HCT116 (cell line): ENCODE results near the gene TMEM51. TPM values are rescaled to one million over a fixed set of nuclear protein-coding genes. Genes with fewer than 3 reads are reported as not detected.

Source experiments
- ATAC-seq: fragments of 200-7000 bp; cut with Tn5 transposase; 2 replicates; pipeline ENCODE4 v1.9.1; 2020; ENCODE audit warnings: mild to moderate bottlenecking, moderate library complexity
- BruUV-seq: library from RNA; stranded (reverse); fragments of 400-500 nt; replicated peaks from 2 replicates; lab custom pipeline; 2021; lab: Mats Ljungman, UMichigan
- CTCF ChIA-PET: fragments of 300-600 bp; sonication (Branson Sonifier 250); formaldehyde crosslinking; loops from one replicate; lab custom pipeline; 2021; ENCODE audit warnings: antibody characterized with exemption; lab: Charles Lee
- POLR2A ChIA-PET: fragments of 300-600, 350-600 bp; sonication (Branson Sonifier 250); formaldehyde crosslinking; loops from one replicate; lab custom pipeline; 2021; ENCODE audit warnings: antibody characterized with exemption; lab: Charles Lee
- RAD21 ChIA-PET, 2 experiments: fragments of 300-600 bp; sonication (Branson Sonifier 250); formaldehyde crosslinking; loops; one replicate each; lab custom pipeline; 2023; ENCODE audit warnings: low total read pairs in 2 of 2; ENCODE audit not compliant: uncharacterized antibody in 2 of 2, unreplicated experiment in 2 of 2, low non-redundant PET in 1 of 2; lab: Charles Lee
- DNase-seq: peaks from one replicate; pipeline ENCODE4 v3.0.0-alpha.2; 2010; ENCODE audit warnings: low read depth, low spot score
- H2AFZ ChIP-seq: fragments of 200-600 bp; shearing (Covaris generic), sonication (generic); 2 replicates; pipeline ENCODE4 v1.6.1; 2017; ENCODE audit warnings: low read depth, mixed run types, mixed read lengths, antibody characterized with exemption, low read length; ENCODE audit not compliant: poor library complexity, severe bottlenecking
- H3K27ac ChIP-seq: 2 replicates; pipeline ENCODE4 v1.5.1; 2012; ENCODE audit warnings: low read depth, low read length
- H3K27me3 ChIP-seq: fragments of 200-600 bp; sonication (generic); 2 replicates; pipeline ENCODE4 v1.6.1; 2016; ENCODE audit warnings: mixed run types, low read length, mixed read lengths; ENCODE audit not compliant: insufficient read depth
- H3K36me3 ChIP-seq, 2 experiments: fragments of 200-500 bp in 1 of 2; fragments of 200-600 bp in 1 of 2; sonication (Bioruptor generic) in 1 of 2; sonication (generic) in 1 of 2; 2 replicates each; pipeline versions ENCODE4 v1.5.1 to v1.6.1; 2014 to 2016; ENCODE audit warnings: low read length in 2 of 2, inconsistent platforms in 1 of 2, mixed read lengths in 1 of 2, mixed run types in 1 of 2; ENCODE audit not compliant: insufficient read depth in 2 of 2, control insufficient read depth in 1 of 2
- H3K4me1 ChIP-seq, 2 experiments: fragments of 200-600 bp in 1 of 2; sonication (generic) in 1 of 2; 2 replicates each; pipeline versions ENCODE4 v1.5.1 to v1.6.1; 2012 to 2017; ENCODE audit warnings: low read length in 2 of 2, inconsistent platforms in 1 of 2, mild to moderate bottlenecking in 1 of 2, mixed read lengths in 1 of 2, mixed run types in 1 of 2, moderate library complexity in 1 of 2; ENCODE audit not compliant: insufficient read depth in 2 of 2, control insufficient read depth in 1 of 2
- H3K4me2 ChIP-seq: fragments of 200-600 bp; sonication (generic); 2 replicates; pipeline ENCODE4 v1.6.1; 2017; ENCODE audit warnings: mixed run types, low read length, mixed read lengths
- H3K4me3 ChIP-seq, 2 experiments: fragments of 200-600 bp in 1 of 2; sonication (generic) in 1 of 2; replicated peaks in 1 of 2; 2 replicates each; pipeline ENCODE4 v1.5.1; 2011 to 2016; ENCODE audit warnings: low read length in 2 of 2, control low read depth in 1 of 2, low read depth in 1 of 2, mild to moderate bottlenecking in 1 of 2, mixed read lengths in 1 of 2, mixed run types in 1 of 2
- H3K79me2 ChIP-seq: fragments of 200-600 bp; sonication (generic); 2 replicates; pipeline ENCODE4 v1.6.1; 2017; ENCODE audit warnings: mild to moderate bottlenecking, mixed run types, low read length, moderate library complexity, mixed read lengths; ENCODE audit not compliant: insufficient read depth
- H3K9ac ChIP-seq: fragments of 200-600 bp; sonication (generic); 2 replicates; pipeline ENCODE4 v1.6.1; 2016; ENCODE audit warnings: low read length, mixed read lengths
- H3K9me2 ChIP-seq: fragments of 200-600 bp; sonication (generic), shearing (Covaris generic); 2 replicates; pipeline ENCODE4 v1.6.1; 2017; ENCODE audit warnings: mixed run types, mild to moderate bottlenecking, moderate library complexity; ENCODE audit not compliant: insufficient read depth
- H3K9me3 ChIP-seq, 2 experiments: fragments of 200-500 bp in 1 of 2; fragments of 200-600 bp in 1 of 2; sonication (Bioruptor generic) in 1 of 2; sonication (generic) in 1 of 2; 2 replicates each; pipeline ENCODE4 v1.6.1; 2014 to 2017; ENCODE audit warnings: low read length in 2 of 2, mixed read lengths in 2 of 2, inconsistent platforms in 1 of 2, low read depth in 1 of 2, mild to moderate bottlenecking in 1 of 2, mixed run types in 1 of 2, moderate library complexity in 1 of 2; ENCODE audit not compliant: control insufficient read depth in 1 of 2, insufficient read depth in 1 of 2
- H4K20me1 ChIP-seq: fragments of 200-600 bp; sonication (generic), shearing (Covaris generic); 2 replicates; pipeline ENCODE4 v1.6.1; 2017; ENCODE audit warnings: mixed run types, mild to moderate bottlenecking, moderate library complexity; ENCODE audit not compliant: insufficient read depth
- ATF3 ChIP-seq: IDR thresholded peaks from 2 replicates; pipeline ENCODE4 v1.6.1; 2012
- CBX3 ChIP-seq: IDR thresholded peaks from 2 replicates; pipeline ENCODE4 v1.6.1; 2012; ENCODE audit warnings: low read depth
- CEBPB ChIP-seq: IDR thresholded peaks from 2 replicates; pipeline ENCODE4 v1.6.1; 2012; ENCODE audit warnings: low read depth
- CTCF ChIP-seq, 3 experiments: fragments of 200-600 bp in 1 of 3; sonication (generic) in 1 of 3; IDR thresholded peaks in 2 of 3; conservative IDR thresholded peaks in 1 of 3; 2 replicates each; pipeline ENCODE4 v1.5.1; 2012 to 2017; ENCODE audit warnings: low read depth in 2 of 3, low read length in 2 of 3, antibody characterized with exemption in 1 of 3, borderline replicate concordance in 1 of 3, control low read depth in 1 of 3, mild to moderate bottlenecking in 1 of 3, mixed read lengths in 1 of 3, mixed run types in 1 of 3, moderate library complexity in 1 of 3; ENCODE audit not compliant: insufficient read depth in 1 of 3
- EGR1 ChIP-seq: IDR thresholded peaks from 2 replicates; pipeline ENCODE4 v1.6.1; 2012; ENCODE audit warnings: low read depth
- ELF1 ChIP-seq: IDR thresholded peaks from 2 replicates; pipeline ENCODE4 v1.6.1; 2012; ENCODE audit warnings: low read depth, borderline replicate concordance
- EZH2phosphoT487 ChIP-seq: fragments of 200-600 bp; IDR thresholded peaks from 2 replicates; pipeline ENCODE4 v1.6.1; 2018; ENCODE audit warnings: antibody characterized with exemption, borderline replicate concordance
- FOSL1 ChIP-seq: IDR thresholded peaks from 2 replicates; pipeline ENCODE4 v1.6.1; 2012; ENCODE audit warnings: low read depth
- POLR2AphosphoS5 ChIP-seq: IDR thresholded peaks from 2 replicates; pipeline ENCODE4 v1.6.1; 2011; ENCODE audit warnings: mild to moderate bottlenecking, low read depth, low read length, moderate library complexity
- RAD21 ChIP-seq: IDR thresholded peaks from 2 replicates; pipeline ENCODE4 v1.6.1; 2012; ENCODE audit warnings: low read depth, mild to moderate bottlenecking
- REST ChIP-seq: IDR thresholded peaks from 2 replicates; pipeline ENCODE4 v1.6.1; 2012; ENCODE audit warnings: low read depth
- SP1 ChIP-seq: IDR thresholded peaks from 2 replicates; pipeline ENCODE4 v1.6.1; 2012; ENCODE audit warnings: low read depth
- SRF ChIP-seq: IDR thresholded peaks from 2 replicates; pipeline ENCODE4 v1.6.1; 2012; ENCODE audit warnings: low read depth
- TCF7L2 ChIP-seq: IDR thresholded peaks from 2 replicates; pipeline ENCODE4 v1.7.0; 2011; ENCODE audit warnings: borderline replicate concordance, inconsistent platforms; ENCODE audit not compliant: insufficient read depth, insufficient read length; ENCODE audit errors: extremely low read depth
- YY1 ChIP-seq: IDR thresholded peaks from 2 replicates; pipeline ENCODE4 v1.6.1; 2011; ENCODE audit warnings: low read length, low read depth, moderate library complexity, mild to moderate bottlenecking; ENCODE audit not compliant: insufficient replicate concordance; ENCODE audit errors: extremely low read depth
- ZBTB33 ChIP-seq: IDR thresholded peaks from 2 replicates; pipeline ENCODE4 v1.6.1; 2011; ENCODE audit warnings: mild to moderate bottlenecking, low read length, moderate library complexity; ENCODE audit not compliant: insufficient replicate concordance; ENCODE audit errors: extremely low read depth
- intact Hi-C: fragments of 100-400 bp; cut with micrococcal nuclease; formaldehyde crosslinking; loops from 2 replicates; pipeline ENCODE4 v1.10.0; 2022
- total RNA-seq: library from RNA; stranded (reverse); gene quantifications from one replicate; pipeline ENCODE4 v1.2.1, GENCODE V29; 2021; ENCODE audit not compliant: unreplicated experiment

Gene TMEM51
- total RNA-seq, 1 experiment from 2014 or later: 16.6 TPM

- ChIA-PET POLR2A (no interaction called here), CTCF (interaction anchor here (0.9 kb wide), 1 partner anchor 124 kb away, joined by 3 read pairs; no protein-coding TSS in a partner anchor), RAD21 (interaction anchor here in 1 of 2 experiments (0.6 kb wide), 1 partner anchor 11 kb away, joined by 3 read pairs; no protein-coding TSS in a partner anchor)
- Histone ChIP-seq H3K4me3 (no peak overlapping the region), H3K4me2 (no peak overlapping the region), H3K79me2 (no peaks in the 10 kb centered on the region), H3K36me3 (no peaks in the 10 kb centered on the region), H4K20me1 (no peaks in the 10 kb centered on the region), H2AFZ (no peak overlapping the region), H3K9ac (no peak overlapping the region), H3K27me3 (no peaks in the 10 kb centered on the region), H3K9me3 (no peaks in the 10 kb centered on the region), H3K4me1 (peaks cover 4 to 19% of the 10 kb centered on the region in 2 experiments; a peak in 3 of 4 replicates), H3K9me2 (no peaks in the 10 kb centered on the region), H3K27ac (no peak overlapping the region)
- TF ChIP-seq POLR2AphosphoS5: no peak
- TF ChIP-seq CEBPB: no peak
- no peak for TF ChIP-seq REST
- TF ChIP-seq ELF1: no peak
- TF ChIP-seq YY1: no peak
- TF ChIP-seq RAD21: no peak
- TF ChIP-seq FOSL1: no peak
- TF ChIP-seq SRF: no peak
- TF ChIP-seq SP1: no peak
- no peak for TF ChIP-seq EGR1
- TF ChIP-seq ATF3: no peak
- TF ChIP-seq TCF7L2: no peak
- TF ChIP-seq CTCF (IDR thresholded peaks at IDR 0.05 in 2 of 3, conservative IDR thresholded peaks at IDR 0.05 in 1 of 3; ENCODE audit: borderline replicate concordance in 1 of 3, insufficient read depth in 1 of 3, low read depth in 2 of 3, low read length in 2 of 3): no peak
- TF ChIP-seq EZH2phosphoT487: no peak
- TF ChIP-seq CBX3: no peak
- no peak for TF ChIP-seq ZBTB33
- DNase-seq (no peak), ATAC-seq (peak; percentile 25; the same call in 1 of the 2 replicates)
- BruUV-seq: no TSS peak
- intact Hi-C loops: no loop called here
Observed at GRCh38 chr1:15251857-15252835, 98.6 kb downstream of the TMEM51 start.
